HG03045 (cell line): Measurements from ENCODE around the gene PLEK.
"Not testable (repeated sequence)": the region's sequence is repeated elsewhere in the genome, so short reads cannot be mapped to it uniquely, and the experiment has no call there.

ENCODE experiments used
- ATAC-seq: cut with Tn5 transposase; IDR thresholded peaks from one replicate; pipeline ENCODE4 v1.9.1; 2021; ENCODE audit warnings: mild to moderate bottlenecking, moderate library complexity; ENCODE audit not compliant: unreplicated experiment

PLEK gene

GRCh38 chr2:68352651-68353391 lies 12.3 kb upstream of the PLEK start:
- ATAC-seq: no peak

- no peak for ATAC-seq
These were observed 8.4 kb upstream of the PLEK start for GRCh38 chr2:68356599-68357239.

- ATAC-seq: peak; percentile 46
These were observed 7.3 kb upstream of the PLEK start for GRCh38 chr2:68357605-68358337.

- ATAC-seq: no peak
These were observed 5.2 kb upstream of the PLEK start for GRCh38 chr2:68359889-68360288.

- ATAC-seq: peak; percentile 52
These were observed 3.0 kb upstream of the PLEK start for GRCh38 chr2:68362069-68362468.

GRCh38 chr2:68362749-68363148 lies 2.3 kb upstream of the PLEK start:
- no peak for ATAC-seq

- ATAC-seq: no peak
These were observed 1.4 kb upstream of the PLEK start for GRCh38 chr2:68363721-68364120.

- ATAC-seq: peak; percentile 34
These were observed 1.0 kb downstream of the PLEK start for GRCh38 chr2:68366083-68366560.

GRCh38 chr2:68367953-68368653 lies 3.0 kb downstream of the PLEK start:
- no peak for ATAC-seq

GRCh38 chr2:68368654-68369336 lies 3.7 kb downstream of the PLEK start:
- no peak for ATAC-seq

GRCh38 chr2:68369337-68369734 lies 4.3 kb downstream of the PLEK start:
- no peak for ATAC-seq

GRCh38 chr2:68371138-68371537 lies 6.1 kb downstream of the PLEK start:
- ATAC-seq: no peak

GRCh38 chr2:68371581-68371980 lies 6.5 kb downstream of the PLEK start:
- no peak for ATAC-seq

GRCh38 chr2:68372485-68372884 lies 7.4 kb downstream of the PLEK start:
- no peak for ATAC-seq

- ATAC-seq: no peak
These were observed 9.1 kb downstream of the PLEK start for GRCh38 chr2:68374184-68374583.

- ATAC-seq: no peak
These were observed 10.5 kb downstream of the PLEK start for GRCh38 chr2:68375582-68375981.

- no peak for ATAC-seq
These were observed 12.2 kb downstream of the PLEK start for GRCh38 chr2:68377137-68377780.

- not testable (repeated sequence) for ATAC-seq
These were observed 13.7 kb downstream of the PLEK start for GRCh38 chr2:68378779-68379178.

GRCh38 chr2:68379184-68379708 lies 14.2 kb downstream of the PLEK start:
- ATAC-seq: no peak

- no peak for ATAC-seq
These were observed 18.7 kb downstream of the PLEK start for GRCh38 chr2:68383778-68384177.
